ENCODE data around the gene C12orf43. TPM values are rescaled to one million over a fixed set of nuclear protein-coding genes. Genes with fewer than 3 reads are reported as not detected.

C12orf43 gene
- polyA plus RNA-seq, 1 donor from 2014 or later, result 20.3 TPM

DNA sequence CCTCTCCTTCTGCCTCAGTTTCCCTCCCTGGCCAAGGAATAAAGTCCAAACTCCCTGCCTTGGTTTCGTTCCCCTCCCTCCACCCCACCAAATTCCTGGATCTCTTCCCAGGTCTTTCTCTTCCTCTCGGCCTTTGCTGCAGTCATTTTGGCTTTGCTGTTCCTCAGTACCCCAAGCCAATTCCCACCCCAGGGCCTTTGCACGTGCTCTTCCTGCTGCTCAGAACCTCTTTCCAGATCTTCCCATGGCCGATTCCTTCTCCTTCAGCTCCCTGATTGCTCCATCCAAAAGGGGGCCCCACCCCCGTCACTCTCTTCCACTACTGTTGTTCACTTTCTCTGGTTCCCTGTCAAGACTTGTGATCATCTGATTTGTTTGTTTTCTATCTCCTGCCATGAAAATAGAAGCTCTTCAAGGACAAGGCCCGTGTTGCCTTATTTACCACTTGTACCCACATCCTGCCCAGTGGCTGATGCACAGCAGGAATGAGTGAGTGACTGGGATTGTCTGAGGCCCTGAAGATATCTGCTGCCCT, 34.8 kb downstream of the C12orf43 start:
- Histone ChIP-seq H3K9ac (ENCODE audit: low read length) (no peak overlapping the region), H3K79me2 (replicated peaks; ENCODE audit: insufficient read depth, low read length) (no peaks in the 10 kb centered on the region), H3K4me2 (ENCODE audit: low read length) (no peak overlapping the region), H2AFZ (ENCODE audit: low read depth, low read length) (no peak overlapping the region), H3K27ac (ENCODE audit: low read length) (no peak overlapping the region), H3K9me2 (ENCODE audit: insufficient read depth, low read length) (no peaks in the 10 kb centered on the region), H3K9me3 (ENCODE audit: low read length) (no peaks in the 10 kb centered on the region), H3K4me3 (ENCODE audit: low read length) (no peak overlapping the region), H4K20me1 (ENCODE audit: insufficient read depth) (no peaks in the 10 kb centered on the region), H3F3A (ENCODE audit: insufficient read depth, low read length, poor library complexity, severe bottlenecking) (no peaks in the 10 kb centered on the region), H3K27me3 (ENCODE audit: insufficient read depth, low read depth, low read length) (no peaks in the 10 kb centered on the region), H3K36me3 (ENCODE audit: insufficient read depth, low read length) (no peaks in the 10 kb centered on the region)
- TF ChIP-seq EP300 (conservative IDR thresholded peaks at IDR 0.05; ENCODE audit: poor library complexity, severe bottlenecking), result no peak
- no peak for TF ChIP-seq POLR2AphosphoS5 (IDR thresholded peaks at IDR 0.05)
- no peak for TF ChIP-seq MXI1 (conservative IDR thresholded peaks at IDR 0.05; ENCODE audit: poor library complexity, severe bottlenecking)
- TF ChIP-seq RAD21 (conservative IDR thresholded peaks at IDR 0.05), result no peak
- TF ChIP-seq SMC3 (conservative IDR thresholded peaks at IDR 0.05; ENCODE audit: poor library complexity), result no peak
- TF ChIP-seq, protein P1, sequence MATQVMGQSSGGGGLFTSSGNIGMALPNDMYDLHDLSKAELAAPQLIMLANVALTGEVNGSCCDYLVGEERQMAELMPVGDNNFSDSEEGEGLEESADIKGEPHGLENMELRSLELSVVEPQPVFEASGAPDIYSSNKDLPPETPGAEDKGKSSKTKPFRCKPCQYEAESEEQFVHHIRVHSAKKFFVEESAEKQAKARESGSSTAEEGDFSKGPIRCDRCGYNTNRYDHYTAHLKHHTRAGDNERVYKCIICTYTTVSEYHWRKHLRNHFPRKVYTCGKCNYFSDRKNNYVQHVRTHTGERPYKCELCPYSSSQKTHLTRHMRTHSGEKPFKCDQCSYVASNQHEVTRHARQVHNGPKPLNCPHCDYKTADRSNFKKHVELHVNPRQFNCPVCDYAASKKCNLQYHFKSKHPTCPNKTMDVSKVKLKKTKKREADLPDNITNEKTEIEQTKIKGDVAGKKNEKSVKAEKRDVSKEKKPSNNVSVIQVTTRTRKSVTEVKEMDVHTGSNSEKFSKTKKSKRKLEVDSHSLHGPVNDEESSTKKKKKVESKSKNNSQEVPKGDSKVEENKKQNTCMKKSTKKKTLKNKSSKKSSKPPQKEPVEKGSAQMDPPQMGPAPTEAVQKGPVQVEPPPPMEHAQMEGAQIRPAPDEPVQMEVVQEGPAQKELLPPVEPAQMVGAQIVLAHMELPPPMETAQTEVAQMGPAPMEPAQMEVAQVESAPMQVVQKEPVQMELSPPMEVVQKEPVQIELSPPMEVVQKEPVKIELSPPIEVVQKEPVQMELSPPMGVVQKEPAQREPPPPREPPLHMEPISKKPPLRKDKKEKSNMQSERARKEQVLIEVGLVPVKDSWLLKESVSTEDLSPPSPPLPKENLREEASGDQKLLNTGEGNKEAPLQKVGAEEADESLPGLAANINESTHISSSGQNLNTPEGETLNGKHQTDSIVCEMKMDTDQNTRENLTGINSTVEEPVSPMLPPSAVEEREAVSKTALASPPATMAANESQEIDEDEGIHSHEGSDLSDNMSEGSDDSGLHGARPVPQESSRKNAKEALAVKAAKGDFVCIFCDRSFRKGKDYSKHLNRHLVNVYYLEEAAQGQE (IDR thresholded peaks at IDR 0.05; ENCODE audit: borderline replicate concordance), result no peak
- no peak for TF ChIP-seq EZH2 (IDR thresholded peaks at IDR 0.05; ENCODE audit: borderline replicate concordance, insufficient read depth, low read length, poor library complexity, severe bottlenecking)
- TF ChIP-seq TAF1 (IDR thresholded peaks at IDR 0.05; ENCODE audit: low read depth), result no peak
- TF ChIP-seq, protein P2, sequence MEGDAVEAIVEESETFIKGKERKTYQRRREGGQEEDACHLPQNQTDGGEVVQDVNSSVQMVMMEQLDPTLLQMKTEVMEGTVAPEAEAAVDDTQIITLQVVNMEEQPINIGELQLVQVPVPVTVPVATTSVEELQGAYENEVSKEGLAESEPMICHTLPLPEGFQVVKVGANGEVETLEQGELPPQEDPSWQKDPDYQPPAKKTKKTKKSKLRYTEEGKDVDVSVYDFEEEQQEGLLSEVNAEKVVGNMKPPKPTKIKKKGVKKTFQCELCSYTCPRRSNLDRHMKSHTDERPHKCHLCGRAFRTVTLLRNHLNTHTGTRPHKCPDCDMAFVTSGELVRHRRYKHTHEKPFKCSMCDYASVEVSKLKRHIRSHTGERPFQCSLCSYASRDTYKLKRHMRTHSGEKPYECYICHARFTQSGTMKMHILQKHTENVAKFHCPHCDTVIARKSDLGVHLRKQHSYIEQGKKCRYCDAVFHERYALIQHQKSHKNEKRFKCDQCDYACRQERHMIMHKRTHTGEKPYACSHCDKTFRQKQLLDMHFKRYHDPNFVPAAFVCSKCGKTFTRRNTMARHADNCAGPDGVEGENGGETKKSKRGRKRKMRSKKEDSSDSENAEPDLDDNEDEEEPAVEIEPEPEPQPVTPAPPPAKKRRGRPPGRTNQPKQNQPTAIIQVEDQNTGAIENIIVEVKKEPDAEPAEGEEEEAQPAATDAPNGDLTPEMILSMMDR (IDR thresholded peaks at IDR 0.05; ENCODE audit: poor library complexity, severe bottlenecking), result no peak

DNA sequence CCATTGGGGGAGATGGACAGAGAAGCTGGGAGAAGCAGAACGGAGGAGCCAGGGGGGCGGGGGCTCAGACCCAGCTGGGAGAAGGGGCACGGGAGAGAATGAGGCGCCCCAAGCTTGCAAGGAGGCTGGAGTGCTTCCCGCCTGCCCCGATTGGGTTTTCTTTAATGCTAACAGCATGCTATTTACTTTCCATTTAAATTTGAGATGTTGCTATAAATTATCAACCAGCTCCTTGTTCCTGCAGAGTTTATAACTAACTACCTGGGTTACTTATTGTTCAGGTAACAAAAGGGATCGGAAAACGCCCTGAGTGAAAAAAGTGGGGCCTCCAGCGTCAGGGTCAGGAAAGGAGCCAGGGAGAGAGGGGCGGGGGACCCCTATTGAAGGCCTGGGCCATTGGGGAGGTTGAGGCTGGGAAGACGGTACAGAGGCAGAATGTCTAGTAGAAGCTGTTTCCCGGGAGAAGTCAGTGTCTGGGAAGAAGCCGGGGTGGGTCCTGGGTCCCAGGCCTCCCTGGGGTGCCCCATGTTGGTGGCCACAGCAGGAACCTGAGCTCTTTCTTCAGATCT, 35.4 kb downstream of the C12orf43 start:
- H3K36me3 ChIP-seq (ENCODE audit: insufficient read depth, low read length), result no peaks in the 10 kb centered on the region
- no peak overlapping the region for H2AFZ ChIP-seq (ENCODE audit: low read depth, low read length)
- H3K79me2 ChIP-seq (replicated peaks; ENCODE audit: insufficient read depth, low read length), result no peaks in the 10 kb centered on the region
- no peak overlapping the region for H3K4me3 ChIP-seq (ENCODE audit: low read length)
- no peaks in the 10 kb centered on the region for H3K9me2 ChIP-seq (ENCODE audit: insufficient read depth, low read length)
- no peak overlapping the region for H3K9ac ChIP-seq (ENCODE audit: low read length)
- no peaks in the 10 kb centered on the region for H3K9me3 ChIP-seq (ENCODE audit: low read length)
- no peaks in the 10 kb centered on the region for H3F3A ChIP-seq (ENCODE audit: insufficient read depth, low read length, poor library complexity, severe bottlenecking)
- no peaks in the 10 kb centered on the region for H4K20me1 ChIP-seq (ENCODE audit: insufficient read depth)
- H3K27ac ChIP-seq (ENCODE audit: low read length), result no peak overlapping the region
- TF ChIP-seq EZH2 (IDR thresholded peaks at IDR 0.05; ENCODE audit: borderline replicate concordance, insufficient read depth, low read length, poor library complexity, severe bottlenecking), result no peak
- TF ChIP-seq, protein P2 (IDR thresholded peaks at IDR 0.05; ENCODE audit: poor library complexity, severe bottlenecking), result no peak
- no peak for TF ChIP-seq POLR2AphosphoS5 (IDR thresholded peaks at IDR 0.05)
- TF ChIP-seq SMC3 (conservative IDR thresholded peaks at IDR 0.05; ENCODE audit: poor library complexity), result no peak
- TF ChIP-seq TAF1 (IDR thresholded peaks at IDR 0.05; ENCODE audit: low read depth), result no peak
- TF ChIP-seq EP300 (conservative IDR thresholded peaks at IDR 0.05; ENCODE audit: poor library complexity, severe bottlenecking), result no peak
- TF ChIP-seq, protein P1 (IDR thresholded peaks at IDR 0.05; ENCODE audit: borderline replicate concordance), result no peak
- TF ChIP-seq MXI1 (conservative IDR thresholded peaks at IDR 0.05; ENCODE audit: poor library complexity, severe bottlenecking), result no peak
- TF ChIP-seq RAD21 (conservative IDR thresholded peaks at IDR 0.05), result no peak
- H3K4me2 ChIP-seq (ENCODE audit: low read length), result no peak overlapping the region
- H3K27me3 ChIP-seq (ENCODE audit: insufficient read depth, low read depth, low read length), result no peaks in the 10 kb centered on the region
